GM21390 (cell line): Measurements from ENCODE around the gene PHF1.
"Not testable (repeated sequence)": the region's sequence is repeated elsewhere in the genome, so short reads cannot be mapped to it uniquely, and the experiment has no call there.

Experiments
- ATAC-seq: cut with Tn5 transposase; IDR thresholded peaks from one replicate; pipeline ENCODE4 v1.9.1; 2021; ENCODE audit not compliant: unreplicated experiment

Gene PHF1

DNA sequence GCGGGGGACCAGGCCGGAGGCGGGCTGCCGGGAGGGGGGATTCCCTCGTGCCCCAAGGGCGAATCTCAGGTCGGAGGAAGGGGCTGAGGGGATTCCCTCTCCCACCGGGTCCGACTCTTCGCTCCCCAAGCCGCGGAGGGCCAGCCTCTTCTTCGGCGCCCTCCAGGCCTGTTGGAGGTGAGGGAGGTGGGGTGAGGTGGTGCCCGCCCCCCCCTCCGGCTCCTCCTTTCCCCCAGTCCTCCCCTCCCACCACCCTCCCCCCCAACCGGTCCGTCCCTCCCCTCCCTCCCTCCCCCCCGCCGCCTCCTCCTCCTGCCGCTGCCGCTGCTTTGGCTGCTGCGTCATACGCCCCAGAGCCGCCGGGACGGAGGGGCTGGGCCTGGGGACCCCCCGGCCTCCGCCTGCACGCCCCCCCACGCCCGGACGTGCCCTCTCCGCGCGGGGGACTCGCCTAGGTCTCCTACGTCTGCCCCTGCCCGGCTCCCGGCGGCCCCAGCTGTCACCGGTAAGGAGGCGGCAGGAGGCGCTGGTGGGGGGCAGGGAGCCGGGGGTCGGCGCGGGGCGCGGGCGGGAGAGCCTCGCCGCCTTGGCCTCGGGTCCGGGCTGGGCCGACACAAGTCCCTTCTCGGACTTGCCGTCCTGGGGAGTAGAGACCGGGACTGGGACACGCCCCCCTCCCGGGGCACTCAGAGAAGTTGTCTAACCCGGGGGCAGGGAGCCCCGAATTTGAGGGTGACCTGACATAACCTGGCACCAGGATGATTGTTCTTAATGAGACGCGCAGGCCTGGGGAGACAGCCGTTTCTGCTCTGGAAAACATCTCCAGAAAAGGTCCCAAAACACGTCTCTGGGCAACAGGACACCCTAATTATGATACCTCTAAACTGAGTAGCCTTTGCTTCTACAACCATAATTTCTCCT is at the start of gene PHF1:
PHF1 (plus strand) TSS at position 304 of the 921 bp plus-strand sequence. CDS start 1,250 bp downstream, outside the sequence.
- peak; percentile 26 for ATAC-seq

DNA sequence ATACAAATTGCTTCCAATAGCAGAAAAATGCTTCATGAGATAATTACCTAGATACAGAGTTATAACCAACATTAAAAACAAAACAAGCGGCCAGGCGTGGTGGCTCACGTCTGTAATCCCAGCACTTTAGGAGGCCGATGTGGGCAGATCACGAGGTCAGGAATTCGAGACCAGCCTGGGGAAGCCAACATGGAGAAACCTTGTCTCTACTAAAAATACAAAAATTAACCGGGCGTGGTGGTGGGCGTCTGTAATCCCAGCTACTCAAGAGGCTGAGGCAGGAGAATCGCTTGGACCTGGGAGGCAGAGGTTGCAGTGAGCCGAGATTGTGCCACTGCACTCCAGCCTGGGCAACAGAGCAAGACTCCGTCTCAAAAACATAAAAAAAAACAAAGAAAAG is 47.3 kb upstream of the PHF1 start:
- ATAC-seq: not testable (repeated sequence)

DNA sequence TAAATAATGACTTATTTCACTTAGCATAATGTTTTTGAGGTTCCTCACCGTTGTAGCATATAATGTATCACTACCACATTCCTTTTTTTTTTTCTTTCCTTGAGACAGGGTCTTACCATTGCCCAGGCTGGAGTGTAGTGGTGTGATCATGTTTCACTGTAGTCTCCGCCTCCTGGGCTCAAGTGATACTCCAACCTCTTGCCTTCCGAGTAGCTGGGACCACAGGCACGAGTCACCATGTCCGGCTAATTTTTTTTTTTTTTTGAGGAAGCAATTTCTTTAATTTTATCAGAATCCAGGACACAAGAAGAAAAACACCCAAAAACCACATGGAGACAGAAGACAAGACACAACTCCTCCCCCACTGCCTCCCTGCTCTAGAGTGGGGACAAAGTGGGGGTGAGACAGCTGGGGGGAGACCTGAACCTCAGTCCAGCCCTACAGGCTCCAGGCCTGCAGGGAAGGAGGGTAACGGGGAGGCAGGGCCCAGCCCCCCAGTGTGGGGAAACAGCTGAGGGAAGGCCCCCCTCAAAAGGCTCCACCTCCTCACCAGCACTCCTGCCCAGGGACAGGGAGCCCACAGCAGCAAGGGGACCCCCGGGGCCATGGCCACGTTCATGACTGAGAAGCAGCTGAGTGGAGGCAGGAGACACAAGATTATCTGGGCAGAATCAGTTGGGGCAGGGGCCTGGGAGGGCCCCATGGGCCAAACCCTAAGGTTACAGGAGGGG is 46.2 kb upstream of the PHF1 start:
- not testable (repeated sequence) for ATAC-seq

DNA sequence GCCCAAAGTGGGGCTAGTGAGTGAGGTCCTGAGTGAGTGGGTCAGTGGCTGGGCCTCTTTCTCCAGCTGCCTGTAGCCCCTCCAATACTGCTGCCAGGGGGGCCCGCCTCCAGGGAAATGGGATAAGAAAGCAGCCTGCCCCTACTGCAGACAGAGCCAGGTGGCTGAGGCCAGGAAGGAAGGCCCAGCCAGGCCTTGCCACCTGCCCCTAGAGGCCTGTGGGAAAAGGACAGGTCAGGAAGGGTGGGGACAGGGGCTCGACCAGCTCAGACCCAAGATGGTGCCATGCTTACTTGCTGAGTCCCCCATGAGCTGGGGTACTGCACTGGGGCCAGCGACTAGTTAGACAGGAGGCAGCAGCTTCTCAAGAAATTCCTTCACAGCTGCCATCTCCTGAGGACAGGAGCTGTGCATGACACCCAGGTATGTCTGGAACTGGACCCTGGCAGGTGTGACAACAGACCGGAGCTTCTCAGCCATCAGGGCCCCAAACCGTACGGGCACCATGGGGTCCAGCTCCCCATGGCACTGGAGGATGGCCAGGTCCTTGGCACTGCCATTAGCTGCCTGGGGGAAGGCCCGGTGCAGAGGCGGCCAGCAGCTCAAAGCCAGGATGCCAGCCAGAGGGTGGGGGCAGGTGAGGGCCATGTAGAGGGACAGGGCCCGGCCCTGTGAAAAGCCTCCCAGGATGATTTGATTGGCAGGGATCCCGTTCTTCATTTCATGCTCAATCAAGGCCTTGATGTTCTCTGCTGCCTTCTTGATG is 45.4 kb upstream of the PHF1 start:
- ATAC-seq: not testable (repeated sequence)

DNA sequence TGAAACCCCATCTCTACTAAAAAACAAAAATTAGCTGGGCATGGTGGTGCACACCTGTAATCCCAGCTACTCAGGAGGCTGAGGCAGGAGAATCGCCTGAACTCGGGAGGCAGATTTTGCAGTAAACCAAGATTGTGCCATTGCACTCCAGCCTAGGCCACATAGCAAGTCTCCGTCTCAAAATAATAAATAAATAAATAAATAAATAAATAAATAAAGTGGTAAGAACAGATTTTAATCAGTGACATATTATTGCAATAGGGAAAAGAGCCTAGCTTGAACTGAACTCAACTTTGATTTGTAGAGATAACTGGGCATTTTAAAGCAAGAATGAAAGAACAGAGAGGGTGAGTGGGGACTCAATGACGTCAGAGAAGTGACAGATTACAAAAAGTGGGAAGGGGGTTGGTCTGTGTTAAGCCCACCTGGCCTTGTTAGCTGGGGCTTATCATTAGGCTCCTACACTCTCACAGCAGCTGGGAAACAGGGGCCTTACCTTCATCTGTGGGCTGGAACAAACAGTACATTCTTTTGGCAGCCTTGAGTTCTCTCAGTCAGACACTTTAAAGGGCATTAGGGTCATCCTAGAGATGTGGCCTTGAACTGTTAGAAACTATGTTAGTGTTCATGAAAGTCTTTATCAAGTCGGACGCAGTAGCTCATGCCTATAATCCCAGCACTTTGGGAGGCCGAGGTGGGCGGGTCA is 43.7 kb upstream of the PHF1 start:
- no peak for ATAC-seq

DNA sequence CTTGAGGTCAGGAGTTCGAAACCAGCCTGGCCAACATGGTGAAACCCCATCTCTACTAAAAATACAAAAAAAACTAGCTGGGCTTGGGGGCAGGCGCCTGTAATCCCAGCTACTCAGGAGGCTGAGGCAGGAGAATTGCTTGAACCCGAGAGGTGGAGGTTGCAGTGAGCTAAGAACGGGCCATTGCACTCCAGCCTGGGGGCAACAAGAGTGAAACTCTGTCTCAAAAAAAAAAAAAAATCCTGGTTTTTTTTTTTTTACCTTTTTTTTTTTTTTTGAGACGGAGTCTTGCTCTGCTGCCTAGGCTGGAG is 43.1 kb upstream of the PHF1 start:
- not testable (repeated sequence) for ATAC-seq

DNA sequence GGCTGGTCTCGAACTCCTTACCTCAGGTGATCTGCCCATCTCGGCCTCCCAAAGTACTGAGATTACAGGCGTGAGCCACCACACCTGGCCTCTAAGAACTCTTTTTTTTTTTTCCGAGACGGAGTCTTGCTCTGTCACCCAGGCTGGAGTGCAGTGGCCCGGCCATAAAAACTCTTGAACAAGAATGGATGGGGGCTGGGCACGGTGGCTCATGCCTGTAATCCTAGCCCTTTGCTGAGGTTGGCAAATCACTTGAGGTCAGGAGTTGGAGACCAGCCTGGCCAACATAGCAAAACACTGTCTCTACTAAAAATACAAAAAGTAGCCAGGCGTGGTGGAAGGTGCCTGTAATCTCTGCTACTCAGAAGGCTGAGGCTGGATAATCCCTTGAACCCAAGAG is 38.9 kb upstream of the PHF1 start:
- ATAC-seq: not testable (repeated sequence)

DNA sequence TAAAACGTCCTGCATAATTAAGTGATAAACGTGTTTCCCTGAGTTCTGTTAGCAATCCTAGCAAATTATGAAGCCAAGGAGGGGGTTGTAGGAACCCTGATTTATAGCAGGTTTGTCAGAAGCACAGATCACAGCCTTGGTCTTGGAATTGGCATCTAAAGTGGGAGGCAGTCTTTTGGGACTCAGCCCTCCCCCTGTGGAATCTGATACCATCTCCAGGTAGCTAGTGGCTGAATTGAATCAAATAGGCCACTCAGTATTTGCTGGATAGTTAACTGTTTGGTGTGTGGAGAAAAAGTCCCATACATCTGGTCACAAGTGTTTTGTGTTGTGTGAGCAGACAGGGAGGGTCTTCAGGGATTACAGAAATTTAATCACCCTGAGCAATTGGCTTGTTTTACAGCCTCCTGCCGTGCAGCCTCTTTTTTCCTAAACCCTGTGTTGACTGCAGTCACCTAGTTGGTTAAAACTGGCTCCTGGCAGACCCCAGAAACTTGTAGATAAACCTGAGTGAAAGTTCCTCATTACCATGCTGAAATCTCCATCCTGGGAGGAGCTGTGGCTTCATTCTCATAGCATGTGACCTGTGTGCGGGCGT is 38.2 kb upstream of the PHF1 start:
- no peak for ATAC-seq

DNA sequence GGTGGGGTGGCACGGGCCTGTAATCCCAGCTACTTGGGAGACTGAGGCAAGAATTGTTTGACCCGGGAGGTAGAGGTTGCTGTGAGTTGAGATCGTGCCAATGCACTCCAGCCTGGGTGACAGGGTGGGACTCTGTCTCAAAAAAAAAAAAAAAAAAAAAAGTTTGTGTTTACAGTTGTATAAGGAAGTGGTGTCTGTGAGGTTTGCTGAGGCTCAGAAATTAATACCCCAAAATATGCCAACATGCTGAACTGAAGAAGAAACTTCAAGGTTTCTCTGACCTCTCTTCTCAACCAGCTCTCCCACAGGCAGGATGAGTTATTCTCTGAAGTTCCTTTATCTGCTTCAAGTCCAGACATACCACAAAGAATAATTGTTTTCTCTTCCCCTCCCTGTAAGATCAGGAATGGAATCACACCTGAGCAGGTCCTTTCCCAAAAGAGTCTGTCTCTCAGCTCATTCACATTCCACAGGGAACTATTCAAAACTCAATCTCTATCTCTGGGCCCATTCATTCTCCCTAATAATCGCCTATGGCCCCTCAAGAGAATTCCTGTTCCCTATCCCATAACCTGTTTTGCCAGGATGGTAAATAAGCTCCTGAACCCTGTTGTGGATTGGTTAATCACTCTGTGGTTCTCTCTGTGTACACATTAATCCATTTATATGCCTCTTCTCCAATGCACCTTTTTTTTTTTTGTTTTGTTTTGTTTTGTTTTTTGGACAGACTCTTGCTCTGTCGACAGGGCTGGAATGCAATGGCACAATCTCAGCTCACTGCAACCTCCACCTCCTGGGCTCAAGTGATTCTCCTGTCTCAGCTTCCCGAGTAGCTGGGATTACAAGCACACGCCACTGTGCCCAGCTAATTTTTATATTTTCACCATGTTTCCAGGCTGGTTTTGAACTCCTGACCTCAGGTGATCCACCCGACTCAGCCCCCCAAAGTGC is 36.6 kb upstream of the PHF1 start:
- no peak for ATAC-seq

DNA sequence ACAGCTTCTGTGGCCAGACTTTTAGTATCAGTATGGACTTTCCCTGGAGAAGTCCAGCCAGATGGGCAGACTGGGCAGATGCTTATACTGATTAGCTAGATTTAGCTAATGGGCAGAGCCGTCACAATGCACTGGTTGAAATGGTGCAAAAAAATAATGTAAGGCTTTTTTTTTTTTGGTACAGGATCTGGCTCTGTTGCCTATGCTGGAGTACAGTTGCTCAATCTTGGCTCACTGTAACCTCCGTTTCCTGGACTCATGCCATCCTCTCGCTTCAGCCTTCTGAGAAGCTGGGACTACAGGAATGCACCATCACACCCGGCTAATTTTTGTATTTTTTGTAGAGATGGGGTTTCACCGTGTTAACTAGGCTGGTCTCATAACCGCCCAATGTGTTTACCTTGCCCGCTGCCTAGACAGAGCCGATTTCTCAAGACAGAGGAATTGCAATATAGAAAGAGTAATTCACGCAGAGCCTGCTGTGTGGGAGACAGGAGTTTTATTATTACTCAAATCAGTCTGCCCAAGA is 35.6 kb upstream of the PHF1 start:
- no peak for ATAC-seq

DNA sequence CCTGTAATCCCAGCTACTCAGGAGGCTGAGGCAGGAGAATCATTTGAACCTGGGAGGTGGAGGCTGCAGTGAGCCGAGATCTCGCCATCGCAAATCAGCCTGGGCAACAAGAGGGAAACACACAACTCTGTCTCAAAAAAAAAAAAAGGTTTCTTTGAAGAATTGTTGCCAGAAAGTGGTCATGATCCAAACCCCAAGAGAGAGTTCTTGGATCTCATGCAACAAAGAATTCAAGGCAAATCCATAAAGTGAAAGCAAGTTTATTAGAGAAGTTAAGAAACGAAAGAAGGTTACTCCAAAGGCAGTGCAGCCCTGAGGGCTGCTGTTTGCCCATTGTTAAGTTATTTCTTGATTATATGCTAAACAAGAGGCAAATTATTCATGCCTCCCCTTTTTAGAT is 33.6 kb upstream of the PHF1 start:
- ATAC-seq: no peak

DNA sequence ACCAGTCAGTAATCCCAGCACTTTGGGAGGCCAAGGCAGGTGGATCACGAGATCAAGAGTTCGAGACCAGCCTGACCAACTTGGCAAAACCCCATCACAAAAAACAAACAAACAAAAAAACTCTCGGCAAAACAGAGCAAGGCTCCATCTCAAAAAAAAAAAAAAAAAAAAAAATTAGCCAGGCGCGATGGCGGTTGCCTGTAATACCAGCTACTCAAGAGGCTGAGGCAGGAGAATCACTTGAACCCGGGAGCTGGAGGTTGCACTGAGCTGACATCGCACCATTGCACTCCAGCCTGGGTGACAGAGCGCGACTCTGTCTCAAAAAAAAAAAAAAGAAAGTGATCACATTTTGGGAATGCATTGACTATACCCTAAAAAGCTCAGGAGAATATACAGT is 31.6 kb upstream of the PHF1 start:
- ATAC-seq: not testable (repeated sequence)

DNA sequence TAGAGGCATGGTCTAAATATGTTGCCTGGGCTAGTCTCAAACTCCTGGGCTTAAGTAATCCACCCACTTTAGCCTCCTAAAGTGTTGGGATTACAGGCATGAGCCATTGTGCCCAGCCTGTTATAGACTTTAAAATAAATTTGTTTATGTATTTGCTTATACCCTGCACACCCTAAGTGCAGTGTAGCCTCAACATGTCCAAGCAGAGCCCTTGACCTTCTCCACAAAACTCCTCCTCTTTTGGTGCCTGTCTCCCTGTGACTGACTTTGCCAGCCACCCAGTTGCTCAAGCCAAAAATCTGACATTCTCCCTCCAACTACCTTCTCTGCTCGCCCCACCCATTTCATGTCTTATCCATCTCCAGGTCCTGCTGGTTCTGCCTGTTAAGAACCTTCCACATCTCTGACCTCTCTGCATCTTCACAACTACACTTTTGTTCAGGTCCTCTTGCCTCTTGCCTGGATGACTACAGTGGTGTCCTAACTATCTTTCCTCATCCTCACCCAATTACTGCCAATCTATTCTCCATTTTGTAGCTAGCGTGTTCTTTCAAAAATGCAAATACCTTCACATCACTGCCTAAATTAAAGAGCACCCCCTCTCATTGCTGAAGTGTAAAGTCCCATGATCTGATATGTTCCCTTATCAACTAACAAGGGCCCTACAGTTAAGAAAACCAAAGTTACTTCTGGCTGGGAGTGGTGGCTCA is 30.4 kb upstream of the PHF1 start:
- ATAC-seq: no peak

DNA sequence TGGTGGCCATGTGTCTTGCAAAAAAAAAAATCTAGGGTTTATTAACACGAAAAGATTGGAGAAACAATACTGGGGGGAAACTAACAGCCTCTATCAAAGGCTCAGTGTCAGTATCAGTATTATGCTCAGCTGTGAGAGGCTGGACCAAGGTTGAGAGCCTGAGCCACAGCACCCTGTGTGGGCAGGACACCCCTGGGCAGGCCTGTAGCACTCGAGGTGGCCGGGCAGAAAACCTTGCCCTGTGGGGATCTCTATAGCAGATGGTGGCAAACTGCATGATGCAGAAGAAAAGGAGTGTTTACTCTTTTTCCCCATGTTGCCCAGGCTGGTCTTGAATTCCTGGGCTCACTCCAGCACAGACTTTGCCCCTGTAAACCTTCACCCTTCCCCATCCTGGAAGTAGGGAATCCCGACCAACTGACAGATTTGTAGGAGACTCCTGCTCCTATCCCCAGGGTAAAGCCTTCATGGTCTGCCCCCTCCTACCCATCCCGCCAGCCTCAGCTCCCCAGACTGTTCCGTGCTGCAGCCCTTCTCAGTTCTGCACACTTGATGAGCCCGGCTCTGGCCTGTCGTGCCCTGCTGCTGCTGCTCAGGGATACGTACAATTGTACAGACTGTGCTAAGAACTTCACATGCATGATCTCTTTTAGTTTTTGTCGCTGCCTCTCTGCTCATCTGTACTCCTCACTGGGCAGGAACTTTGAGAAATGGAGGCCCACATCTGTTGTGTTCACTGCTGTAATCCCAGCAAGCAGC is 27.2 kb upstream of the PHF1 start:
- no peak for ATAC-seq

DNA sequence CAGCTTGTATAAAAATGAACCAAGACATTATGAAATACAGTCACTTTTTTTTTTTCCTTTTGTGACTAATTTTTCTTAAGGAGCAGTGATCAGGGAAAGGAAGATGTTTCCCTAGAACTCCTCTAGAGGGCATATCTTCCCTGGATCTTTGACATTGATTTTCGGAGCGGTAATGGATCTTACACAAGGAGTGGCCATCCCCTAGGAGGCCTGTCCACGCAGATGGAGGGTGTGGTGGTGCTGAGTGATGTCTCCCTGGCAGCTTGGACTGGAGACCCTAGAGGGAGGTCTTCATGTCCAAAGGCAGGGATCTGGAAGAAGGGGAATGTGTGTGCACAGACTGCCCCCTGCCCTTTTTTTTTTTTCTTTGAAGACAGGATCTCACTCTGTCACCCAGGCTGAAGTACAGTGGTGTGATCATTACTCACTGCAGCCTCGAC is 26.2 kb upstream of the PHF1 start:
- no peak for ATAC-seq

DNA sequence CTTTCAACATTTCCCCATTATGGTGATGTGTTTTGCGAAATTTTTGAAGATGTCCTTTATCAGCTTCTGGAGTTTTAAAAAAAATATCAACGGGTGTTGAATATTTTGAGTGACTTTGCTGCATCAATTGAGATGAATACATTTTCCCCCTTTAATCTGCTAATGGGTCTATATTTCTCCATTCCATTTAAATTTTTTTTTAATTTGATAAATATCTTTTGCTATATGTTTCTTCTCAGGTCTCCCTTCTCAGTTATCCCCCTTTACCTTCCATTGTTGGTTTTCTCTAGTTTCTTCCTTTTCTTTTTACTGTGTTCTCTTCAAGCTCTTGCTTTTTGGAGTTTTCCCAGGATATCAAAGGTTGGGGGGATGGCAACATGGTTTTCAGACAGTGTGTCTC is 20.6 kb upstream of the PHF1 start:
- ATAC-seq: no peak

DNA sequence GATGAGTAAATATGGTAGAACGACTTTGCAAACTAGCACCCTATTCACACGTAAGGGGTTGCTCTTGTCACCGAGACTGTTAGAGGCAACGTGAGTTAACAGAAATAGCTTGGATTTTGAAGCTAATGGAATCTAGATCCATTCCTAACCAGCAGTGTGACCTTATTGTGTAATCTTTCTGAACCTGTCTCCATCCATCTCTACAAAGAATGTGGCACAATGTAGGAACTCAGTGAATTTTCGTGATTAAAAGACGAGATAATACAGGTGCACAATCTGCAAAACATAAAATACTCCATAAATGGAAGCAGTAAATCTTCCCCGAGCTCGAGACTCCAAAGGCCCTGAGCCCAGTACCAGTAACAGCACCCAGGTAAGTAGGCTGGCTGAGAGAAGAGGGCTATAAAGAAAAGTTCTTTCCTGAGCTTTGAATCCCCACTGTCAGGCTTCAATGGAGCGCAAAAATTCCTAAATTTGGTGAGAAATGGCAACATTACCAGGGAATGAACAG is 20.0 kb upstream of the PHF1 start:
- no peak for ATAC-seq
